GM20431 (cell line): ENCODE data around the gene KIZ.

Experiments
- in situ Hi-C: fragments of 300-500 bp; cut with MseI, MboI; formaldehyde crosslinking; loops from one replicate; pipeline ENCODE4 v1.15.0; 2020; ENCODE audit warnings: low sequenced_read_pairs; ENCODE audit not compliant: unreplicated experiment

The KIZ gene

GRCh38 chr20:21125849-21126580, at the start of gene KIZ:
Gene KIZ (plus strand): TSS chr20:21126082. CDS start chr20:21126116, 34 bp downstream.
- in situ Hi-C loops: loop anchor here (25.0 kb wide), 1 partner anchor 89 kb away; no protein-coding TSS in a partner anchor

- in situ Hi-C loops: no loop called here
These were observed 48.0 kb upstream of the KIZ start for GRCh38 chr20:21077809-21078345.

GRCh38 chr20:21082584-21082983, 43.3 kb upstream of the KIZ start:
- in situ Hi-C loops: no loop called here

GRCh38 chr20:21083825-21084325, 42.0 kb upstream of the KIZ start:
- in situ Hi-C loops: no loop called here

GRCh38 chr20:21087862-21088540, 37.9 kb upstream of the KIZ start:
- in situ Hi-C loops: no loop called here

- in situ Hi-C loops: no loop called here
These were observed 36.5 kb upstream of the KIZ start for GRCh38 chr20:21089391-21089790.

- in situ Hi-C loops: no loop called here
These were observed 35.7 kb upstream of the KIZ start for GRCh38 chr20:21090111-21090618.

GRCh38 chr20:21090721-21091120, 35.2 kb upstream of the KIZ start:
- in situ Hi-C loops: no loop called here

GRCh38 chr20:21092806-21093205, 33.1 kb upstream of the KIZ start:
- in situ Hi-C loops: no loop called here

GRCh38 chr20:21096321-21097043, 29.4 kb upstream of the KIZ start:
- in situ Hi-C loops: no loop called here

- in situ Hi-C loops: no loop called here
These were observed 25.9 kb upstream of the KIZ start for GRCh38 chr20:21099751-21100577.

- in situ Hi-C loops: no loop called here
These were observed 25.1 kb upstream of the KIZ start for GRCh38 chr20:21100578-21101452.

- in situ Hi-C loops: no loop called here
These were observed 24.4 kb upstream of the KIZ start for GRCh38 chr20:21101453-21101931.

- in situ Hi-C loops: no loop called here
These were observed 23.8 kb upstream of the KIZ start for GRCh38 chr20:21101932-21102575.

GRCh38 chr20:21102603-21103311, 23.1 kb upstream of the KIZ start:
- in situ Hi-C loops: no loop called here

GRCh38 chr20:21103582-21104465, 22.1 kb upstream of the KIZ start:
- in situ Hi-C loops: no loop called here

- in situ Hi-C loops: no loop called here
These were observed 21.5 kb upstream of the KIZ start for GRCh38 chr20:21104466-21104761.
